Astrocyte of the spinal cord (primary cell): ENCODE measurements around the gene PRDM16.

ENCODE experiments used
- DNase-seq: peaks from one replicate; pipeline ENCODE4 v3.0.0; 2011; ENCODE audit warnings: low read depth, low spot score
- H3K4me3 ChIP-seq: 2 replicates; pipeline ENCODE4 v1.5.1; 2011; ENCODE audit warnings: low read depth, mild to moderate bottlenecking, low read length, moderate library complexity
- CTCF ChIP-seq: IDR thresholded peaks from 2 replicates; pipeline ENCODE4 v1.5.1; 2012; ENCODE audit warnings: low read depth, mild to moderate bottlenecking, low read length, inconsistent platforms
- in situ Hi-C: cut with HindIII; loops from 2 replicates; pipeline ENCODE4 v1.10.0; 2017; ENCODE audit warnings: low sequenced_read_pairs

PRDM16 gene

GRCh38 chr1:3339856-3340255 is 270.9 kb downstream of the PRDM16 start:
- H3K4me3 ChIP-seq: no peak overlapping the region
- TF ChIP-seq CTCF: no peak
- in situ Hi-C loops: no loop called here
- no peak for DNase-seq

- in situ Hi-C loops: no loop called here
- no peak for DNase-seq
- no peak overlapping the region for H3K4me3 ChIP-seq
- TF ChIP-seq CTCF: no peak
These were observed 271.7 kb downstream of the PRDM16 start for GRCh38 chr1:3340548-3341235.

DNA sequence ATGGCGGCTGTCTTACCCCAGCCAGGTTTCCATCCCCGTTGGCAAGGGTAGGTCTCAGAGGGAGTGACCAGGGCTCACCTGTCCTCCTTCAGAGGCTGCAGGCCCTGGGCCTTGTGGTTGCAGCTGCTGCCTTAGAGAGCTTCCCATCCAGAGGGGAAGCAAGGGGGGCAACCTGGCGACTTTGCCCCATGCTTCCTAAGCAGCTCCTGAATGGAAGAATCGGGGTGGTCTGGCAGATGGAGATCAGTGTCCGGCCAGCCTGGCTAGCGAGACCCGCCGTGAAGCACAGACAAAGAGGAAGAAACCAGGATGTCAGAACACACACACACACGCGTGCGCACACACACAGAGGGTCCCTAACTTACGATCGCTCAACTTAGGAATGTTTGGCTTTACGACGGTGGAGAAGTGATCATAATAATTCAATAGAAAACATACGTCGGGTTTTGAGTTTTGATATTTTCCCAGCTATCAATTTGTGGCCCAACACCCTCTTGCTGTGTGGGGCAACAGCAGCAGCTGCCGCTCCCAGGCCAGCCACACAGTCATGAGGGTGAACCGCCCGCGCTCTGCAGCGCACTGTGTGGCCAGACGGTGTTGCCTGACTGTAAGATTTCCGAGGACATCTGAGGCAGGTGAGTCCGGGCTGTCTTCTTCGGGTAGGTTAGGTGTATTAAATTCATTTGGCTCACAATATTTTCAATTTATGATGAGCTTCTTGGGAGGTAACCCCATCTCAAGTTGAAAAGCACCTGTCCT is 272.4 kb downstream of the PRDM16 start:
- H3K4me3 ChIP-seq: no peak overlapping the region
- no peak for TF ChIP-seq CTCF
- in situ Hi-C loops: no loop called here
- no peak for DNase-seq

GRCh38 chr1:3342960-3343359 is 274.0 kb downstream of the PRDM16 start:
- no peak overlapping the region for H3K4me3 ChIP-seq
- TF ChIP-seq CTCF: no peak
- no peak for DNase-seq
- in situ Hi-C loops: no loop called here

- no peak for DNase-seq
- TF ChIP-seq CTCF: no peak
- H3K4me3 ChIP-seq: no peak overlapping the region
- in situ Hi-C loops: no loop called here
These were observed 275.4 kb downstream of the PRDM16 start for GRCh38 chr1:3344395-3344794.

DNA sequence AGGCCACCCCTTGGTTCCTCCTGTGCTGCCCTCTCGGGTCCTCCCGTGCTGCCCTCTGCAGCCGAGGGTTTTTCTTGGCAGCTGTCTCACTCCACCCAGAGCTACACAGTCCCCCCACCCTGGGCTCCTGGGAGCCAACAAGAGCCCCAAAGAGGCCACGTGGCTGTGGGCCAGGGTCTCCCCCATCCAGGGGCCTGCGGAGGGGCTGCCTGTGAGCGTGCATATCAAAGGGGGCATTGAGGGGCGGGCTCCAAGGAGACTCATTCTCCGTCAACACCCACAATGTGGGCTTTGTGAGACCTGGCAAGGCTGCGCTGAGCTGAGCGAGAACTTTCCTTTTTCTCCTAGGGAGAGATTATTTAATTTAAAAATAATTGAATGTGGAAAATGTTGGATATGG is 276.8 kb downstream of the PRDM16 start:
- in situ Hi-C loops: no loop called here
- no peak overlapping the region for H3K4me3 ChIP-seq
- DNase-seq: no peak
- no peak for TF ChIP-seq CTCF
